PC-9 (cell line): ENCODE results near the gene CLECL1.

Experiments
- CTCF ChIP-seq: fragments of 200-600 bp; sonication (generic); conservative IDR thresholded peaks from 2 replicates; pipeline ENCODE4 v1.6.1; 2017; ENCODE audit warnings: mixed run types, antibody characterized with exemption, mild to moderate bottlenecking, moderate library complexity
- EZH2 ChIP-seq: fragments of 200-600 bp; sonication (generic); IDR thresholded peaks from 2 replicates; pipeline ENCODE4 v1.8.0; 2017; ENCODE audit warnings: antibody characterized with exemption, low read depth

- no peak for TF ChIP-seq CTCF
- TF ChIP-seq EZH2 = no peak
Measured at GRCh38 chr12:9711664-9712063, 21.2 kb downstream of the CLECL1 start.
